NOMO-1 (cell line): Measurements from ENCODE around the gene ARHGEF10L.

ENCODE experiments used
- DNase-seq, 2 experiments: peaks; one replicate each; lab custom pipeline; 2025; ENCODE audit not compliant: unreplicated experiment in 2 of 2; lab: John Stamatoyannopoulos, UW

ARHGEF10L gene

GRCh38 chr1:17588048-17588871 is 48.8 kb downstream of the ARHGEF10L start:
- peak; percentile 22 to 28 for DNase-seq

GRCh38 chr1:17591814-17592430 is 52.4 kb downstream of the ARHGEF10L start:
- no peak for DNase-seq

GRCh38 chr1:17594026-17594425 is 54.5 kb downstream of the ARHGEF10L start:
- DNase-seq, result no peak

GRCh38 chr1:17594690-17595601 is 55.4 kb downstream of the ARHGEF10L start:
- DNase-seq, result peak; percentile 87 to 89

- no peak for DNase-seq
Observed at GRCh38 chr1:17595602-17595925, 56.1 kb downstream of the ARHGEF10L start.

- no peak for DNase-seq
Observed at GRCh38 chr1:17596186-17596585, 56.7 kb downstream of the ARHGEF10L start.

- peak in 1 of 2 experiments; percentile 60 for DNase-seq
Observed at GRCh38 chr1:17596651-17597509, 57.4 kb downstream of the ARHGEF10L start.

GRCh38 chr1:17597651-17598050 is 58.2 kb downstream of the ARHGEF10L start:
- DNase-seq, result no peak

- no peak for DNase-seq
Observed at GRCh38 chr1:17598251-17598650, 58.8 kb downstream of the ARHGEF10L start.

- DNase-seq, result no peak
Observed at GRCh38 chr1:17599291-17599953, 59.9 kb downstream of the ARHGEF10L start.

- no peak for DNase-seq
Observed at GRCh38 chr1:17599954-17600300, 60.4 kb downstream of the ARHGEF10L start.

GRCh38 chr1:17600321-17600720 is 60.8 kb downstream of the ARHGEF10L start:
- DNase-seq, result no peak

GRCh38 chr1:17601643-17602382 is 62.3 kb downstream of the ARHGEF10L start:
- DNase-seq, result no peak

- DNase-seq, result peak; percentile 82 to 87
Observed at GRCh38 chr1:17603091-17603841, 63.8 kb downstream of the ARHGEF10L start.

- DNase-seq, result no peak
Observed at GRCh38 chr1:17605582-17606344, 66.3 kb downstream of the ARHGEF10L start.

- DNase-seq, result peak; percentile 35 to 57
Observed at GRCh38 chr1:17606826-17607440, 67.4 kb downstream of the ARHGEF10L start.
